Neural crest cell (in vitro differentiated cells): ENCODE data around the gene CCDC78. TPM values are rescaled to one million over a fixed set of nuclear protein-coding genes. Genes with fewer than 3 reads are reported as not detected.
A peak's percentile ranks its signal among the peaks of the same experiment; 100 is the strongest.

Source experiments
- DNase-seq: peaks from one replicate; pipeline ENCODE4 v3.0.0; 2021; ENCODE audit warnings: low read depth, mixed read lengths, low spot score
- H3K27ac Mint-ChIP-seq: one replicate; pipeline ENCODE4 v1.8.0; 2021; ENCODE audit warnings: mild to moderate bottlenecking, mixed read lengths; ENCODE audit not compliant: unreplicated experiment
- H3K27me3 Mint-ChIP-seq: 2 replicates; pipeline ENCODE4 v1.8.0; 2021; ENCODE audit warnings: low read depth, mild to moderate bottlenecking, mixed read lengths
- H3K36me3 Mint-ChIP-seq: 2 replicates; pipeline ENCODE4 v1.8.0; 2021; ENCODE audit warnings: low read depth, mild to moderate bottlenecking, mixed read lengths
- H3K4me1 Mint-ChIP-seq: 2 replicates; pipeline ENCODE4 v1.8.0; 2021; ENCODE audit warnings: mixed read lengths
- H3K4me3 Mint-ChIP-seq: one replicate; pipeline ENCODE4 v1.8.0; 2021; ENCODE audit warnings: mild to moderate bottlenecking, mixed read lengths
- H3K9me3 Mint-ChIP-seq: 2 replicates; pipeline ENCODE4 v1.8.0; 2021; ENCODE audit warnings: mixed read lengths
- total RNA-seq: library from RNA; stranded (reverse); gene quantifications from 2 replicates; pipeline ENCODE4 v1.2.1, GENCODE V29; 2021
- TF ChIP-seq, protein P1 (sequence below): fragments of 200-600 bp; sonication (generic); conservative IDR thresholded peaks from 2 replicates; pipeline ENCODE4 v1.5.0; 2021; ENCODE audit warnings: antibody characterized with exemption, mild to moderate bottlenecking

The CCDC78 gene
- total RNA-seq, 1 donor from 2014 or later = 7.0 TPM

DNA sequence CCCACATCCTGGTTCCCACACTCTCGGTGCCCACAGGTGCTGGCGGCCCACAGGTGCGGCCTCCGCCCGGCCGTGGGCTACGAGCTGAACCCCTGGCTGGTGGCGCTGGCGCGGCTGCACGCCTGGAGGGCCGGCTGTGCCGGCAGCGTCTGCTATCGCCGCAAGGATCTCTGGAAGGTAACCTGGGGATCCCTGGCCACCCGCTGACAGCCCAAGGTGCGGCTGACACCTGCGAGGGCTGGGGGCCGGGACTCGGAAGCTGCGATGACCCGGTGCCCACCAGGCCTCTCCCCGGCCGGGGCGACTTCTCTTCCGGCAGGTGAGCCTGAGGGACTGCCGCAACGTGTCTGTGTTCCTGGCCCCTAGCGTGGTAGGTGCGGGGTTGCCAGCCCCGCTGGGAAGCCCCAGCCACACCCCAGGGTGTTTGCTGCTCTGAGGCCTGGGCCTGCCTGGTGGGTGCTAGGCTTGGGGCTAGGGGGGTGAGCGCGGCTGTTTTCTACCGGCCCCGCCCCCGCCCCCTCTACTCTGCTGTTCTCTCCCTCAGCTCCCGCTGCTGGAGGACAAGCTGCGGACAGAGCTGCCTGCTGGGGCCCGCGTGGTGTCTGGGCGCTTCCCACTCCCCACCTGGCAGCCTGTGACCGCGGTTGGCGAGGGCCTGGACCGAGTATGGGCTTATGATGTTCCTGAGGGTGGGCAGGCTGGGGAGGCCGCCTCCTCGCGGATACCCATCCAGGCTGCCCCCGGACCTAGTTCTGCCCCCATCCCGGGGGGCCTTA lies 4.3 kb downstream of the CCDC78 start:
- Mint-ChIP-seq H3K4me3 (peak overlapping the region; percentile 72), H3K9me3 (no peaks in the 10 kb centered on the region), H3K27me3 (peaks cover 12% of the 10 kb centered on the region), H3K4me1 (peaks cover 21% of the 10 kb centered on the region), H3K36me3 (no peaks in the 10 kb centered on the region), H3K27ac (no peak overlapping the region)
- TF ChIP-seq, protein P1, sequence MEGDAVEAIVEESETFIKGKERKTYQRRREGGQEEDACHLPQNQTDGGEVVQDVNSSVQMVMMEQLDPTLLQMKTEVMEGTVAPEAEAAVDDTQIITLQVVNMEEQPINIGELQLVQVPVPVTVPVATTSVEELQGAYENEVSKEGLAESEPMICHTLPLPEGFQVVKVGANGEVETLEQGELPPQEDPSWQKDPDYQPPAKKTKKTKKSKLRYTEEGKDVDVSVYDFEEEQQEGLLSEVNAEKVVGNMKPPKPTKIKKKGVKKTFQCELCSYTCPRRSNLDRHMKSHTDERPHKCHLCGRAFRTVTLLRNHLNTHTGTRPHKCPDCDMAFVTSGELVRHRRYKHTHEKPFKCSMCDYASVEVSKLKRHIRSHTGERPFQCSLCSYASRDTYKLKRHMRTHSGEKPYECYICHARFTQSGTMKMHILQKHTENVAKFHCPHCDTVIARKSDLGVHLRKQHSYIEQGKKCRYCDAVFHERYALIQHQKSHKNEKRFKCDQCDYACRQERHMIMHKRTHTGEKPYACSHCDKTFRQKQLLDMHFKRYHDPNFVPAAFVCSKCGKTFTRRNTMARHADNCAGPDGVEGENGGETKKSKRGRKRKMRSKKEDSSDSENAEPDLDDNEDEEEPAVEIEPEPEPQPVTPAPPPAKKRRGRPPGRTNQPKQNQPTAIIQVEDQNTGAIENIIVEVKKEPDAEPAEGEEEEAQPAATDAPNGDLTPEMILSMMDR = no peak
- no peak for DNase-seq

DNA sequence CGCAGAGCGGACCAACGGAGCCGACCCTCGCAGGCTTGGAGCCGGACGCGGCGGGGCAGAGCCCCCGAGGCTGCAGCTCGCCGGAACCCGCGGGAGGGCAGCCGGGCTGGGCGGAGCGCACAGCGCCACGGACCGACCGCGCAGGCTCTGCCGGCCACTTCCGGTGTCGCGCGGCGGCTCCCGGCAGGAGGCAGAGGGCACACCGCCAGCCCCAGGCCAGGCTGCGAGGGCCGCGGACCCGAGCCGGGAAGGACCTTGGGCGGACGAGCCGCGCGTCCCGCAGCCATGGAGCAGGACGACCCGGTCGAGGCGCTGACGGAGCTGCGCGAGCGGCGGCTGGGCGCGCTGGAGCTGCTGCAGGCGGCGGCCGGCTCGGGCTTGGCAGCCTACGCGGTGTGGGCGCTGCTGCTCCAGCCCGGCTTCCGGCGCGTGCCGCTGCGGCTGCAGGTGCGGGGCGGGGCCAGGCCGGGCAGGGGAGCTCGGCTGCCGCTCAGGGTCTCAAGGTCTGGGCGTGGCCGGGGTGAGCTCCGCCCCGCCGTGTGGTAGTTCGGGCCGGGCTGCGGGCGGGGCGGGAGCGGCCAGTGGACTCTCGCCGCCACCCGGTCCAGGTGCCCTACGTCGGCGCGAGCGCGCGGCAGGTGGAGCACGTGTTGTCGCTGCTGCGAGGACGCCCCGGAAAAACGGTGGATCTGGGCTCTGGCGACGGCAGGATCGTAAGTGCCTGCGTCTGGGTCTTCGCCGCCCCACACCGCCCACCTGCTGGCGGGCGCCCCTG lies 5.1 kb downstream of the CCDC78 start, which contains the start of gene ANTKMT:
TSS of gene ANTKMT (plus strand) at position 157 of the 775 bp plus-strand sequence. CDS start at position 286, 129 bp downstream.
- Mint-ChIP-seq H3K36me3 (no peaks in the 10 kb centered on the region), H3K9me3 (no peaks in the 10 kb centered on the region), H3K4me3 (peak within 1 kb of the TSS; percentile 94), H3K27ac (peak within 1 kb of the TSS; percentile 92), H3K4me1 (peaks cover 24% of the 10 kb centered on the region), H3K27me3 (peaks cover 11% of the 10 kb centered on the region)
- TF ChIP-seq, protein P1 = peak; percentile 16
- peak; percentile 73 for DNase-seq

GRCh38 chr16:720447-720989 lies 5.7 kb downstream of the CCDC78 start:
- Mint-ChIP-seq H3K27me3 (peaks cover 14% of the 10 kb centered on the region), H3K4me3 (peak overlapping the region; percentile 94), H3K36me3 (no peaks in the 10 kb centered on the region), H3K27ac (peak overlapping the region; percentile 92), H3K9me3 (no peaks in the 10 kb centered on the region), H3K4me1 (peaks cover 27% of the 10 kb centered on the region)
- TF ChIP-seq, protein P1 = no peak
- peak; percentile 53 for DNase-seq

DNA sequence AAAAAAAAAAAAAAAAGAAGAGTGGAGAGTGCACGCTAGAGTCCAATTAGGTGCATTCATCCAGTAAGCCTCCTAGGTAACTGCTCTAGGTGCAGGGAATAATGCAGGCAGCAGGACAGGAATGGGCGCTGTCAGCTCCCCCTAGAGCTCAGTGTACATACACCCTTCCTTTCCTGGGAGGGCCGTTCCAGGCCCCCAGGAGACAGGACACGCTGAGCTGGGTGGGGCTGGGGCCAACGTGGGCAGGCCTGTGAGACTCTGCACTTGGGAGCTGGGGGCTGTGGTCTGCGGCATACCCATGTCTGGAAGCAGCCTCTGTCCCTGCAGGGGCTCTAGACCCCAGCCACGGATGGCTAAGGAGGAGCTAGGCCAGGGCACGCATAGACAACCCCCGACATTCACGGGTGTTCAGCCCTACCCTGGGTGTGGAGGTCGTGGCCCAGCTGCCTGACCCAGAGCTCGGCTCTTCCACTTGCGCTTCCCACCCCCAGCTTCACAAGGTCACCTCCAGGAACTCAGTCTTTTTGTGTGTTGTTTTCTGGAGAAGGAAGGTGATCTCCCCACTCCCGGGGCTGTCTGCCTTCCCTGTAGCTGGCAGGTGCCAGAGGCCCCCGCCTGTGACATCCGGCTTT lies 6.3 kb downstream of the CCDC78 start:
- H3K27me3 Mint-ChIP-seq = peaks cover 12% of the 10 kb centered on the region
- H3K27ac Mint-ChIP-seq = peak overlapping the region; percentile 92
- no peak for DNase-seq
- TF ChIP-seq, protein P1 = peak; percentile 30
- H3K9me3 Mint-ChIP-seq = no peaks in the 10 kb centered on the region
- peaks cover 27% of the 10 kb centered on the region for H3K4me1 Mint-ChIP-seq
- H3K36me3 Mint-ChIP-seq = no peaks in the 10 kb centered on the region
- H3K4me3 Mint-ChIP-seq = peak overlapping the region; percentile 94

DNA sequence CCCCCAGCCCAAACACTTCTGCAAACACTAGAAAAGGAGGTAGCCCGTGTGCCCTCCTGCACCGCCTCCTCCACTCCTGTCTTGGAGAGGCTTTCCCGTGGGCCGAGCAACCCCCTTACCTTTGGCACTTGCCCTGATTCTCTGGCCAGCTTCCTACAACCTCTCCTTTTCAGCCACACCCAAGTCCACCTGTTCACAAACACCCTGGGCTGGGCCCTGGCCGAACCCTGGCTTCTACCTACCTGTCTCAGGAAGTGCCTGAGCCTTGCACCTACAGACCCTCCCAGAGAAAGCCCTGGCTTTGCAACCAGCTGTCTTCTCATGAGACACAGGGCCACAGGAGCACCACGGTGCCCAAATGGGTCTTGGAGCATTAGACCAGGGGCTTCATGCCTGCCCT lies 7.3 kb downstream of the CCDC78 start:
- Mint-ChIP-seq H3K9me3 (no peaks in the 10 kb centered on the region), H3K36me3 (no peaks in the 10 kb centered on the region), H3K4me3 (peak overlapping the region; percentile 94), H3K4me1 (peaks cover 27% of the 10 kb centered on the region), H3K27me3 (peaks cover 12% of the 10 kb centered on the region), H3K27ac (peak overlapping the region; percentile 19)
- TF ChIP-seq, protein P1 = no peak
- no peak for DNase-seq
